ENCODE measurements around the gene KLF11. TPM values are rescaled to one million over a fixed set of nuclear protein-coding genes. Genes with fewer than 3 reads are reported as not detected.

KLF11 gene
- total RNA-seq, 1 donor from 2014 or later, result 6.6 TPM

DNA sequence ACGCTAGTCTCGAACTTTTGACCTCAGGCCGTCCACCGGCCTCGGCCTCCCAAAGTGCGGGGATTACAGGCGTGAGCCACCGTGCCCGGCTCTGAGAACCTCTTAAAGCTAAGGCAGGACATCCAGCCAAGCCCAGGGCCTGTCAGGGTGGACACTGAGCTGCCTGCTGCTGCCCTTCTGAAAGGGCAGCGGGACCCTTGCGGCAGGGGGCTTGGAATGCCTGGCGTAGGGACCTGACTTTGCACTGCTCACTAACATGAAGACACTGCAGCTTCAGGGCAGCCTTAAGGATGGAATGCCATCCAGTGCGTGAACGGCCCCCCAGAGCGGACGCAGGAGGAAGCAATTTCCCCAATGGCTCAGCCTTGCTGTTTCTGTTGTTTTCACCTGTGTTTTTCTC lies 27.8 kb downstream of the KLF11 start:
- H3K27me3 ChIP-seq (ENCODE audit: control insufficient read depth, insufficient read depth, low read length), result peaks cover 2% of the 10 kb centered on the region
- no peak for FAIRE-seq

DNA sequence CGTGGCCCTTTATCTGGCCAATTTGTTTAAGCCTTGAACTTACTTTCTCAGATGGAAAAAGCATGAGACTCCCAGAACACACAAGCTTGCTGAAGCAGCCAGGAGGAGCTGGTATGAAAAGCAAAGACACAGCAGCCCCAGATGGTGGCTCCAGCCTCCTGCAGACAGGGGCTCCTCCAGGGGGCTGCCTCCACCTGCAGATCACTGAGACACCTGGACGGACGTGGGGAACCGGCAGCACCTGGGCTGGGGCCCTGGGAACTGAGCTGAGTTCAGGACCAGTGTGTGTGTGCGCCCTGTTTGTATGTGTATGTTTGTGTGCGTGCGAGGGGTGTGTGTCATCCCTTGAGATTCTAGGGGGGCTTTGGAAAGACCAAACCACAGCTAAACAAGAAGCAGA lies 28.2 kb downstream of the KLF11 start:
- FAIRE-seq (no peak), DNase-seq (ENCODE audit: low read depth) (no peak)
- Histone ChIP-seq H3K27me3 (ENCODE audit: control insufficient read depth, insufficient read depth, low read length) (peaks cover 2% of the 10 kb centered on the region), H3K36me3 (ENCODE audit: control insufficient read depth, insufficient read depth, low read length) (no peaks in the 10 kb centered on the region), H3K4me3 (ENCODE audit: low read depth, low read length) (no peak overlapping the region)
- TF ChIP-seq, protein P1, sequence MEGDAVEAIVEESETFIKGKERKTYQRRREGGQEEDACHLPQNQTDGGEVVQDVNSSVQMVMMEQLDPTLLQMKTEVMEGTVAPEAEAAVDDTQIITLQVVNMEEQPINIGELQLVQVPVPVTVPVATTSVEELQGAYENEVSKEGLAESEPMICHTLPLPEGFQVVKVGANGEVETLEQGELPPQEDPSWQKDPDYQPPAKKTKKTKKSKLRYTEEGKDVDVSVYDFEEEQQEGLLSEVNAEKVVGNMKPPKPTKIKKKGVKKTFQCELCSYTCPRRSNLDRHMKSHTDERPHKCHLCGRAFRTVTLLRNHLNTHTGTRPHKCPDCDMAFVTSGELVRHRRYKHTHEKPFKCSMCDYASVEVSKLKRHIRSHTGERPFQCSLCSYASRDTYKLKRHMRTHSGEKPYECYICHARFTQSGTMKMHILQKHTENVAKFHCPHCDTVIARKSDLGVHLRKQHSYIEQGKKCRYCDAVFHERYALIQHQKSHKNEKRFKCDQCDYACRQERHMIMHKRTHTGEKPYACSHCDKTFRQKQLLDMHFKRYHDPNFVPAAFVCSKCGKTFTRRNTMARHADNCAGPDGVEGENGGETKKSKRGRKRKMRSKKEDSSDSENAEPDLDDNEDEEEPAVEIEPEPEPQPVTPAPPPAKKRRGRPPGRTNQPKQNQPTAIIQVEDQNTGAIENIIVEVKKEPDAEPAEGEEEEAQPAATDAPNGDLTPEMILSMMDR (IDR thresholded peaks at IDR 0.05; ENCODE audit: insufficient read depth, low read length, severe bottlenecking), result no peak

More for the DNA sequence above, 27.8 kb downstream of the KLF11 start:
- Histone ChIP-seq H3K36me3 (ENCODE audit: control insufficient read depth, insufficient read depth, low read length) (no peaks in the 10 kb centered on the region), H3K4me3 (ENCODE audit: low read depth, low read length) (no peak overlapping the region)
- TF ChIP-seq, protein P1 (IDR thresholded peaks at IDR 0.05; ENCODE audit: insufficient read depth, low read length, severe bottlenecking), result no peak
- DNase-seq (ENCODE audit: low read depth), result no peak

DNA sequence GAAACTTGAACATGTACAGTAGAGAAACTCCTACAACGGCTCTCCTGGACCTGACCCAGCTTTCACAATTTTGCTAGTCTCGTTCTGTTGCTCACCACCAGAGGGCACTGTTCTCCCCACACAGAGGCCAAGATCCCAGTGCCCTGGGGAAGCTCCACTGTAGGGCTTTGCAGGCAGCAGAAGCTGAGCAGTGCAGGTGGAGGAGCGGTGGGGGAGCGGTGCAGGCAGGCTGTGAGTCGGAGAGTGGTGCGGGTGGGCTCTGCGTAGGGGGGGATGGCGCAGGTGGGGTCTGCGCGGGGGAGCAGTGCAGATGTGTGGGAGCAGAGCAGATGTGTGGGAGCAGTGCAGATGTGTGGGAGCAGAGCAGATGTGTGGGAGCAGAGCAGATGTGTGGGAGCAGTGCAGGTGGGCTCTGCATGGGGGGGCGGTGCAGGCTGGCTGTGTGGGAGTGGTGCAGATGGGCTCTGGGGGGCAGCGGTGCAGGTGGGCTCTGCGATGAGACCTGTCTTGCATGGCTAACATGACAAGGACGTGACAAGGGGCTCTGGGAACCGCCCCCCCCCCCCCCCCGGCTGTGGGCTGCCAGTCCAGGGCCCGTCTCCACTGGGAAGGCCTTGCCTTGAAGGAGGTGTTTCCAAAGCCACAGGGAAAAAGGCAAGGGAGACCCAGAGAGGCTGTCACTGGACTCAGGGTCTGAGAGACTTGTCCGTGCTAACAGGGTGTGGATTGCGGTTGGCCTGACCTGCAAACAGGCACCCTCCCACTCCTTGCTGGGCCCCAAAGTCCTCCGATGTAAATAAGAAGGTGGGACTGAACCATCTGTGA lies 29.5 kb downstream of the KLF11 start:
- peak; percentile 77 for DNase-seq (ENCODE audit: low read depth)
- TF ChIP-seq, protein P1 (IDR thresholded peaks at IDR 0.05; ENCODE audit: insufficient read depth, low read length, severe bottlenecking), result peak; percentile 90

DNA sequence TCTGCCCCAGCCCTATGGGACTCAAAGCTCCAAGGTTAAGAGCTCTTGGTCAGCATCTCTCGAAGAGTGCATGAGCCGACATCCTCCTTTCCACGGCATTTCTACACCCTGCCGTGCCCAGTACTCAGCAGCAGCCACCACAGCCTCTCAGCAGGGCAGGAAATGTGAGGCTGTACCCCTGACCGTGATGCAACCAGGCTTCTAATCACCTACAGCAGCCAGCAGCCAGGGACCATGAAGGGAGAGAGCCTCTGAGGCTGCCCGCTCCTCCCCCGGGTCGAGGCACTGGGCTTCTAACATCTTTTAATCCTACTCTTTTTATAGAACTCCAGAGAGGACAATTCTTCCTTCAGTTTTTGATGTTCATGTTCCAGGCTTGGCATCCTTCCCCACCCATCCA lies 30.4 kb downstream of the KLF11 start:
- FAIRE-seq, result no peak
- DNase-seq (ENCODE audit: low read depth), result no peak
- TF ChIP-seq, protein P1 (IDR thresholded peaks at IDR 0.05; ENCODE audit: insufficient read depth, low read length, severe bottlenecking), result no peak
- no peak overlapping the region for H3K4me3 ChIP-seq (ENCODE audit: low read depth, low read length)
- H3K36me3 ChIP-seq (ENCODE audit: control insufficient read depth, insufficient read depth, low read length), result no peaks in the 10 kb centered on the region
- peaks cover 9% of the 10 kb centered on the region for H3K27me3 ChIP-seq (ENCODE audit: control insufficient read depth, insufficient read depth, low read length)

More for the DNA sequence above, 29.5 kb downstream of the KLF11 start:
- no peak overlapping the region for H3K4me3 ChIP-seq (ENCODE audit: low read depth, low read length)
- no peaks in the 10 kb centered on the region for H3K36me3 ChIP-seq (ENCODE audit: control insufficient read depth, insufficient read depth, low read length)
- H3K27me3 ChIP-seq (ENCODE audit: control insufficient read depth, insufficient read depth, low read length), result peaks cover 2% of the 10 kb centered on the region
- FAIRE-seq, result no peak

DNA sequence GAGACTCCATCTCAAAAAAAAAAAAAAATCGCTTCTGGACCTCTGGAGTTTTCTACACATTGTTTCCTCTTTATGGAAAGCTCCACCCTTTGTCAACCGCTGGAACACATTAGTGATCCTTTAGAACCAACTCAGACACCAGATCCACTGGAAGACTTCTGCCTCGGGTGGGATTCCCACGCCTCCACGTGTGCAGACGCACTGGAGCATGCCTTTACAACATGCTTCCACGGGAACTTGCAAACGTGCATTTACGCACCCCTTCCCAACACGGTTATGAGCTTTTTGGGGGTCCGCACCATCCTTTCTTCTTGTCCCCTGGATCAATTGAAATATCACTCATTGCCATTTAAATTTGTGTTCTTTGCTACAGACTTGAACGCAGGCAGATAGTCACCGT lies 31.8 kb downstream of the KLF11 start:
- Histone ChIP-seq H3K27me3 (ENCODE audit: control insufficient read depth, insufficient read depth, low read length) (peaks cover 11% of the 10 kb centered on the region), H3K36me3 (ENCODE audit: control insufficient read depth, insufficient read depth, low read length) (no peaks in the 10 kb centered on the region), H3K4me3 (ENCODE audit: low read depth, low read length) (no peak overlapping the region)
- no peak for DNase-seq (ENCODE audit: low read depth)
- no peak for FAIRE-seq
- TF ChIP-seq, protein P1 (IDR thresholded peaks at IDR 0.05; ENCODE audit: insufficient read depth, low read length, severe bottlenecking), result no peak
